Dermis lymphatic vessel endothelial cell (primary cell): ENCODE results near the gene CCDC70. TPM values are rescaled to one million over a fixed set of nuclear protein-coding genes. Genes with fewer than 3 reads are reported as not detected.

Experiments
- total RNA-seq: library from RNA; depleted of rRNA; stranded (reverse); fragments of >200 nt; gene quantifications from 2 replicates; pipeline ENCODE4 v1.2.1, GENCODE V29; 2014

The CCDC70 gene
- not detected in 2 replicates for total RNA-seq

GRCh38 chr13:51861723-51862300 is at the start of gene CCDC70:
Gene CCDC70, plus strand, starts transcription at chr13:51861969. Its CDS starts 3,443 bp downstream, at chr13:51865412.

GRCh38 chr13:51844862-51845573 is 16.8 kb upstream of the CCDC70 start, which contains the start of gene TMEM272:
Gene TMEM272, minus strand, starts transcription at chr13:51845177. Its CDS starts 6,647 bp downstream, at chr13:51838530.

Other genes with a start within 250 kb of the CCDC70 start
- 8.8 and 11.6 TPM in 2 replicates for gene DHRS12, start 57.8 kb upstream of the CCDC70 start, total RNA-seq
- not detected in 2 replicates for gene TMEM272, start 16.8 kb upstream of the CCDC70 start, total RNA-seq
- gene ATP7B, start 149.5 kb downstream of the CCDC70 start, total RNA-seq = 4.9 TPM in 2 replicates
- 16.0 and 18.5 TPM in 2 replicates for gene ALG11, start 150.4 kb downstream of the CCDC70 start, total RNA-seq
- 8.7 and 11.7 TPM in 2 replicates for gene UTP14C, start 162.7 kb downstream of the CCDC70 start, total RNA-seq